ENCODE results near the gene ZNF268.

ZNF268 gene

DNA sequence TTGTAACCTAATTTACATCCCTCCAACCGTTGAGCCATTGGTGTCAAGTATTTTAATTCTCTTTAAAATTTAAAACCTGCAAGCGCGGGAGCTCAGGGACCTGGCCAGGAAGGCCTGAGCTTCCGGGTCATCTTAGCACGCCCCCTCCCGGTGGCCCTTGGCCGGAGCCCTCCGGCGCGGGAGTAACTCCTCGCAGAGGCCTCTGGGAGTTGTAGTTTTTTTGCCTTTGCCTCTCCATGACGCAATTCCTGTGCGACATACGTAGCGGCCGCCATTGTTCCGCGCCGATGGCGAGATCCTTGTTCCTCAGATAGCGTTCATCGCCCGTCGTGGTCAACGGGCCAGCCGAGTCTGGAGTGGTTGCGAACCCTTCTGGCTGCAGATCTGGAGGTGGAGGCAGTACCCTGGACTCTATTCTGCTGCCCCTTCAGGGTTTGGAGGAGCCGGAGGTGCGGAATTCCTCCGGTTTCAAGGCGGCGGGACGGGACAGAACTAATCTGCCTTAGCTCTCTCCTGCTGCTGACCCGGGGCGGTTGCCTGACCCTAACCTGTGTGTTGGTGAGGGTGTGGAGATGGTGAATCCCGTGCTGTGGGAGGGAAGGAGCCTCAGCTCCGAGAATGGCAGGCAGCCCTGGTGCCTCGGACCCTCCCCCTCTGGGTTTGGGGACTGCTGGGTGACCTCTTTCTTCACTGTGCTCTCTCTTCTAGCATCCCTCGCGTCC is at the start of gene ZNF268:
ZNF268 (plus strand) TSS at position 258 of the 722 bp plus-strand sequence. CDS start 503 bp downstream, outside the sequence.
- peak; percentile 80 for DNase-seq (ENCODE audit: low read depth)

- no peak for DNase-seq (ENCODE audit: low read depth)
Measured at GRCh38 chr12:133135747-133136146, 45.5 kb upstream of the ZNF268 start.

- DNase-seq (ENCODE audit: low read depth), result no peak
Measured at GRCh38 chr12:133145981-133146380, 35.3 kb upstream of the ZNF268 start.

GRCh38 chr12:133156125-133156690 is 25.1 kb upstream of the ZNF268 start:
- no peak for DNase-seq (ENCODE audit: low read depth)

DNA sequence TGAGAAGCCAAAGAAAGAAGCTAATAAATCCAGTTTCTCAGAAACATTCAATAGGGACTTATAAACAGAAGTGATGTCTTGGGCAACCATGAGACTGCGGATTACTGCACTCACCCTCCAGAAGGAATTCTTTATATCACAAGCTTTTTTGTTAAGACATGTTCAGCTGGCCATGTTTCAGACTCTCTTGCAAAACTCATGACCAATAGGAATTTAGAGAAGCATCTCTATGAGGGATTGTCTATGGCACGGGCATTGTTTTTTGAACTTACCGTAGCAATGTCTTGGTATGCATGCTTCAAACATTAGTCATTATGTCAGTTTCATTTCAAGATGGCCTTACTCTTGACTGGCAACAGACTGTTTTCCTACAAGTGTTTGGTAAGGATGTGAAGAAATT is 15.5 kb upstream of the ZNF268 start:
- DNase-seq (ENCODE audit: low read depth), result no peak

- DNase-seq (ENCODE audit: low read depth), result no peak
Measured at GRCh38 chr12:133172491-133172890, 8.8 kb upstream of the ZNF268 start.

- DNase-seq (ENCODE audit: low read depth), result no peak
Measured at GRCh38 chr12:133174901-133175300, 6.4 kb upstream of the ZNF268 start.

GRCh38 chr12:133180669-133181068 is 626 bp upstream of the ZNF268 start:
- DNase-seq (ENCODE audit: low read depth), result no peak

- no peak for DNase-seq (ENCODE audit: low read depth)
Measured at GRCh38 chr12:133190176-133190575, 8.9 kb downstream of the ZNF268 start.

DNA sequence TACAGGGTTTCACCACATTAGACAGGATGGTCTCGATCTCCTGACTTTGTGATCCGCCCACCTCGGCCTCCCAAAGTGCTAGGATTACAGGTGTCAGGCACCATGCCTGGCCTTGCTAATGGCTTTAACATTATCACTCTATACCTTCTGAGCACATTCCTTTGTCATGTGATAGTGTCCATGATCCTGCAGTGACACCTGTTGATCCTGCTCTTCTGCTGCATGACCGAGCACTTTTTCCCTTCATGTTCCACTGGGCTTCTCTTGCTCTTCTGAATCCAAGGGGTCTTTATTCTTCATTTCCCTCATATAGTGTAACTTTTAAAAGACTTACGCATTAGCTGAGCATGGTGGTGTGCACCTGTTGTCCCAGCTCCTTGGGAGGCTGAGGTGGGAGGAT is 11.6 kb downstream of the ZNF268 start:
- no peak for DNase-seq (ENCODE audit: low read depth)

DNA sequence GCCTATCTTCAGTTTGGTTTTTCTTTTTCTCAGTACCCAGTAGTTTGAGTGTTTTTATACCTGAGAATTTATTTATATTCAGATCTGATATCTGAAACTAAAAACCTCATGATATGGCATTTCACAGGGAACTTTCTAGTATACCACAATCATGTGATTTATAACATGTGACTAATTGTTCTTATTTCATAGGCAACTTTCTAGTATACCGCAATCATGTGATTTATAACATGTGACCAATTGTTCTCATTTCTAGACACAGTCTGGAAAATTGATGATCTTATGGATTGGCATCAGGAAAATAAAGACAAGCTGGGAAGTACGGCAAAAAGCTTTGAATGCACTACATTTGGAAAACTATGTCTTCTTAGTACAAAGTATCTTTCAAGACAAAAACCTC is 20.6 kb downstream of the ZNF268 start:
- no peak for DNase-seq (ENCODE audit: low read depth)

DNA sequence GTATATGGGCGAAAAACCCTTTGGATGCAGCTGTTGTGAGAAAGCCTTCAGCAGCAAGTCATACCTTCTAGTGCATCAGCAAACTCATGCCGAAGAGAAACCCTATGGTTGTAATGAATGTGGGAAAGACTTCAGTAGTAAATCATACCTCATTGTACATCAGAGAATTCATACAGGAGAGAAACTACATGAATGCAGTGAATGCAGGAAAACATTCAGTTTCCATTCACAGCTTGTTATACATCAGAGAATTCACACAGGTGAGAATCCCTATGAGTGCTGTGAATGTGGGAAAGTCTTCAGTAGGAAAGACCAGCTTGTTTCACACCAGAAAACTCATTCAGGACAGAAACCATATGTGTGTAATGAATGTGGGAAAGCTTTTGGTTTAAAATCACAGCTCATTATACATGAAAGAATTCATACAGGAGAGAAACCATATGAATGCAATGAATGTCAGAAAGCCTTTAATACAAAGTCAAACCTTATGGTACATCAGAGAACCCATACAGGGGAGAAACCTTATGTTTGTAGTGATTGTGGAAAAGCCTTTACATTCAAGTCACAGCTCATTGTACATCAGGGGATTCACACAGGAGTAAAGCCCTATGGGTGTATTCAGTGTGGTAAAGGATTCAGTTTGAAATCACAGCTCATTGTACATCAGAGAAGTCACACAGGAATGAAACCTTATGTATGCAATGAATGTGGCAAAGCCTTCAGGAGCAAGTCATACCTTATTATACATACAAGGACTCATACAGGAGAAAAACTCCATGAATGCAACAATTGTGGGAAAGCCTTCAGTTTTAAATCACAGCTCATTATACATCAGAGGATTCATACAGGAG is 21.4 kb downstream of the ZNF268 start:
- no peak for DNase-seq (ENCODE audit: low read depth)

GRCh38 chr12:133203344-133204263 is 22.3 kb downstream of the ZNF268 start:
- no peak for DNase-seq (ENCODE audit: low read depth)

DNA sequence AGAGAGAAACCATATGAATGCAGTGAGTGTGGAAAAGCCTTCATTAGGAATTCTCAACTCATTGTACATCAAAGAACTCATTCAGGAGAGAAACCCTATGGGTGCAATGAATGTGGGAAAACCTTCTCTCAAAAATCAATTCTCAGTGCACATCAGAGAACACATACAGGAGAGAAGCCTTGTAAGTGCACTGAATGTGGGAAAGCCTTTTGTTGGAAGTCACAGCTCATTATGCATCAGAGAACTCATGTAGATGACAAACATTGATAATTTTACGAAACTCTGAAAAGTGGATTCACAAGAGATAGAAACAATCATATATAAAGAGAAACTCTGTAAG is 22.9 kb downstream of the ZNF268 start:
- no peak for DNase-seq (ENCODE audit: low read depth)

- no peak for DNase-seq (ENCODE audit: low read depth)
Measured at GRCh38 chr12:133206390-133206789, 25.1 kb downstream of the ZNF268 start.

- no peak for DNase-seq (ENCODE audit: low read depth)
Measured at GRCh38 chr12:133215724-133216123, 34.4 kb downstream of the ZNF268 start.

DNA sequence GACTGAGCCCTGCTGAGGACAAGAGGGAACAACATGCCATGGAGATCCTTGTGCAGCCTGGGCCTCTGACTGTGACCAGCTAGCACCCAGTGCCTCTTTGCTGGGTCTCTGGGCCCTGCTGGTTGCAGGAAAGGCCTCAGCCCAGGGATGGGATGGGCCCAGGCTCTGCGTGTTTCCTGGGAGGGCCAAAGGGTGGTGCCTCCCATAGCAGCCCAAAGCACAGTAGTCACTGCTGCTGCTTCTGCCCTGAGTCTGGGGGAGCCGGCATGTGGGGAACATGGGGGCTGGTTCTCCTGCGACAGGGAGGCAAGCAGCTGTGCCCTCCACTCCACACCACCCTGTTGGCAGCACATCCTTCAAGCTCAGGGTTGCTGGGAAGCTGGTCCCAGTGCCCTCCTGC is 35.9 kb downstream of the ZNF268 start:
- no peak for DNase-seq (ENCODE audit: low read depth)

DNA sequence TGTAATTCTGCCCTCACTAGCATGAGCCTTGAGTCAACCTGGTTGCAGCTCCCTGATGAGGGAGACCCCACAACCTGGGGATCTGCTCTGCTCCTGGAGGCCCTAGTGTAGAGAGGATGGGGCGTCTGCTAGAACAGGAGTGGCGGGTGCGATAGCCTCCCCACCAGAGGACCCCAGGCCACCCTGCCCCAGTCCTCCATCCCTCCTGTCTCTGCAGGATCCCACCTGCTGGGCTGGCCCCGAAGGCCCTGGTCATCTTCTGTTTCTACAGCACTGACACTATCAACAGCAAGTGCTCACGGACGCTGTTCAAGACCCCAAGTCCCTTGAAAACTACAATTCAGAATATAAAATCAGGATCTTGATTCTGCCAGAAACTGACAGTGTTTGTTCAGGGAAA is 39.2 kb downstream of the ZNF268 start:
- DNase-seq (ENCODE audit: low read depth), result no peak

GRCh38 chr12:133221241-133221640 is 39.9 kb downstream of the ZNF268 start:
- DNase-seq (ENCODE audit: low read depth), result no peak

GRCh38 chr12:133222211-133222610 is 40.9 kb downstream of the ZNF268 start:
- no peak for DNase-seq (ENCODE audit: low read depth)

DNA sequence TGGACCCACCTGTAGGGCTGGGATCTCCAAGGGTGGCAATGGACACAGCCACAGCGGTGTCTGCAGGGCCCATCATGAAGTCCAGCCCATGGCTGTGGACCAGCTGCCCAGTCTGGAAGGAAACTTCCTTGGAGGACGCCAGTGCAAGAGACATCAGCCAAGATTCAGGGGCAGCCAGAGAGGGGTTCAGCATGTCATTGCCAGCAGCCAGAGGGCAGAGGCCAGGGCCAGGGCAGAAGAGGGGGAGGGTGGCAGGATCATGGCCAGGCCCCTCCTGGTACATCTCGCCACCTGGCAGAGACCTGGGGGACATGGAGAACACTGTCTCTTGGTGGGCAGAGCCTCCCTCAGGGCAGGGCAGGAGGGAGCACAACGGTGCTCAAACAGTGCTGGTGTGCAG is 44.2 kb downstream of the ZNF268 start:
- DNase-seq (ENCODE audit: low read depth), result no peak

DNA sequence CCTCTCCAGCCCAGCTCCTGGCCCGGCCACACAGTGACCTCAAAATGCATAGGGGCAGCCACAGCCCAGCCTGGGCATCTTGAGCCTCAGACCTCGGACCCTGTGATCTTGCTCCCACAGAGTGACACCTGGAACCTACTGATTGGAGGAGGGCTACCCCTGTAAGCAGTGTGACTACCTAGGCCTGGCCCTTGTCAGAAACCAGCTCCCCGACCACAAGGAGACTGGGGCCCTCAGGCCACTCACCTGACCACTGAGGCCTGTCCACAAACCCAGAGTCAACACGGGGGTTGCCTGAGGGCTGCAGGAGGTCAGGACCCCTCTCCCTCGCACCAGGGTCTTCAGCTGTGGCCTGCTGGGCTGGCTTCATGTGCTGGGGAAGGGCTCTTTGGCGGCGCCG is 45.4 kb downstream of the ZNF268 start:
- no peak for DNase-seq (ENCODE audit: low read depth)

Measured in activated T-helper 1 cell treated with Interleukin-2 at 50 U/mL for 16 hours (primary cell).